Breast epithelium (tissue), 4 donors: ENCODE measurements around the gene CNBD2. TPM values are rescaled to one million over a fixed set of nuclear protein-coding genes. Genes with fewer than 3 reads are reported as not detected.
"Not testable (repeated sequence)": the region's sequence is repeated elsewhere in the genome, so short reads cannot be mapped to it uniquely, and the experiment has no call there.

Source experiments
- DNase-seq, 2 donors: peaks; one replicate each; pipeline ENCODE4 v3.0.0-alpha.2; 2019; ENCODE audit warnings: low spot score in 2 of 2
- H3K27ac ChIP-seq, 2 donors: fragments of 200-600 bp; sonication (generic) in 1 of 2; one replicate each; pipeline ENCODE4 v1.5.1; 2016 to 2019; ENCODE audit warnings: mild to moderate bottlenecking in 1 of 2
- H3K27me3 ChIP-seq, 2 donors: fragments of 200-600 bp; sonication (generic) in 1 of 2; one replicate each; pipeline versions ENCODE4 v1.5.1 to v1.6.0; 2017 to 2019; ENCODE audit warnings: control low read depth in 1 of 2, mild to moderate bottlenecking in 1 of 2
- H3K36me3 ChIP-seq: fragments of 200-600 bp; one replicate; pipeline ENCODE4 v1.5.1; 2019
- H3K4me1 ChIP-seq, 2 donors: fragments of 200-600 bp; sonication (generic); one replicate each; pipeline ENCODE4 v1.5.1; 2016 to 2019; ENCODE audit warnings: control low read depth in 1 of 2
- H3K4me3 ChIP-seq, 3 donors: fragments of 200-600 bp; sonication (generic); 1 replicate in 2 of 3; 2 replicates in 1 of 3; pipeline ENCODE4 v1.5.1; 2016 to 2019; ENCODE audit warnings: mild to moderate bottlenecking in 3 of 3, moderate library complexity in 2 of 3
- H3K9me3 ChIP-seq, 2 donors: fragments of 200-600 bp; sonication (generic) in 1 of 2; one replicate each; pipeline ENCODE4 v1.5.1; 2016 to 2019; ENCODE audit warnings: control low read depth in 1 of 2
- POLR2A ChIP-seq: fragments of 450-650 bp; IDR thresholded peaks from one replicate; pipeline ENCODE4 v1.6.1; 2016; ENCODE audit warnings: antibody characterized with exemption, mild to moderate bottlenecking, moderate library complexity
- POLR2AphosphoS5 ChIP-seq, 3 donors: sonication (generic); formaldehyde crosslinking; IDR thresholded peaks; one replicate each; pipeline ENCODE4 v1.6.1; 2017; ENCODE audit warnings: antibody characterized with exemption in 3 of 3
- intact Hi-C: fragments of 100-400 bp; cut with DNase I; formaldehyde crosslinking; loops from one replicate; pipeline ENCODE4 v1.15.1; 2023; ENCODE audit warnings: low total_unique reads
- total RNA-seq, 3 donors: library from RNA; depleted of rRNA; stranded (reverse); fragments of >200 nt; gene quantifications; one replicate each; pipeline ENCODE4 v1.1.0, GENCODE V29; 2016
- TF ChIP-seq, protein P1 (sequence below), 3 donors: fragments of 450-650 bp; IDR thresholded peaks; one replicate each; pipeline ENCODE4 v1.5.1; 2016 to 2017; ENCODE audit warnings: antibody characterized with exemption in 3 of 3, mild to moderate bottlenecking in 3 of 3, moderate library complexity in 3 of 3

CNBD2 gene
- total RNA-seq, 3 donors from 2014 or later = 2.2 to 6.7 (median 2.3) TPM

DNA sequence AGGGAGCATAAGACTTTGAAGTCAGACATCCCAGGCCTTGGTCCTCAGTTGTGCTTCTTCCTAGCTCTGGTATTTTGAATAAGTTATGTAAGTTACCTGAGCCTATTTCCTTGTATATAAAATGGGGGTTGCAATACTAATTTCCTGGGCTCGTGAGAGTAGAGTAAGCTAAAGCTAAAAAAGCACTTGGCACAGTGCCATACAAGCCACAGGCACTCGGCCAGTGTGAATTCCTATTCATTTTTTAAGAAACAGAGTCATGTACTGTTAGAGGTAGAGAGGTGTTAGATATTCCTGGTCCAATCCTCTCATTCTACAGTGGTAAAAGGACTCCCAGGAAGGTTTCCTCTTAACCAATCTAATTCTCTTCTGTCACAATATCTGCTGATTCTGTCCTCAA, 106.6 kb downstream of the CNBD2 start:
- TF ChIP-seq, protein P1, sequence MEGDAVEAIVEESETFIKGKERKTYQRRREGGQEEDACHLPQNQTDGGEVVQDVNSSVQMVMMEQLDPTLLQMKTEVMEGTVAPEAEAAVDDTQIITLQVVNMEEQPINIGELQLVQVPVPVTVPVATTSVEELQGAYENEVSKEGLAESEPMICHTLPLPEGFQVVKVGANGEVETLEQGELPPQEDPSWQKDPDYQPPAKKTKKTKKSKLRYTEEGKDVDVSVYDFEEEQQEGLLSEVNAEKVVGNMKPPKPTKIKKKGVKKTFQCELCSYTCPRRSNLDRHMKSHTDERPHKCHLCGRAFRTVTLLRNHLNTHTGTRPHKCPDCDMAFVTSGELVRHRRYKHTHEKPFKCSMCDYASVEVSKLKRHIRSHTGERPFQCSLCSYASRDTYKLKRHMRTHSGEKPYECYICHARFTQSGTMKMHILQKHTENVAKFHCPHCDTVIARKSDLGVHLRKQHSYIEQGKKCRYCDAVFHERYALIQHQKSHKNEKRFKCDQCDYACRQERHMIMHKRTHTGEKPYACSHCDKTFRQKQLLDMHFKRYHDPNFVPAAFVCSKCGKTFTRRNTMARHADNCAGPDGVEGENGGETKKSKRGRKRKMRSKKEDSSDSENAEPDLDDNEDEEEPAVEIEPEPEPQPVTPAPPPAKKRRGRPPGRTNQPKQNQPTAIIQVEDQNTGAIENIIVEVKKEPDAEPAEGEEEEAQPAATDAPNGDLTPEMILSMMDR (IDR thresholded peaks at IDR 0.05) = no peak
- TF ChIP-seq POLR2A (no peak), POLR2AphosphoS5 (IDR thresholded peaks at IDR 0.05) (no peak)
- Histone ChIP-seq H3K9me3 (no peaks in the 10 kb centered on the region), H3K36me3 (no peaks in the 10 kb centered on the region), H3K4me3 (no peak overlapping the region), H3K4me1 (no peaks in the 10 kb centered on the region), H3K27me3 (no peaks in the 10 kb centered on the region), H3K27ac (peak overlapping the region; percentile 12 to 54)
- DNase-seq = no peak
- intact Hi-C loops = no loop called here

DNA sequence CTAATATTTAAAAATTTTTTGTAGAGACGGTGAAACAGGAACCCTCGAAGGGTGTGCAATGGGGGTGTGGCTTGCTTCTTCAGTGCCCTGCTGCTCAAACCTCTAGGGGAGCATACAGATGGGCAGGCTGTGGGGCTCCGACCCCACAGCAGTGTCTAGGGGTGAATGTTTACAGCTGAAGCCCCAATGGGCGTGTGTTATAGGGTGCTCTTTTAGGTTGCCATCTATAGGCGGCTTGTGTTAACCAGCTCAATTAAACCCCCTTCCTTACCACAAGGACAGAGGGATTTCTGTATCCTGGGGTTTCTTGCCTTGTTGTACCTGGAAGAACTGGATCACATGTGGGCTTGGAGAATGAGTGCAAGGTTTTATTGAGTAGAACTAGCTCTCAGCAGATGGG, 109.4 kb downstream of the CNBD2 start:
- H3K4me3 ChIP-seq, H3K27ac ChIP-seq, H3K4me1 ChIP-seq, intact Hi-C loops, H3K9me3 ChIP-seq, H3K36me3 ChIP-seq, DNase-seq, H3K27me3 ChIP-seq: not testable (repeated sequence)

DNA sequence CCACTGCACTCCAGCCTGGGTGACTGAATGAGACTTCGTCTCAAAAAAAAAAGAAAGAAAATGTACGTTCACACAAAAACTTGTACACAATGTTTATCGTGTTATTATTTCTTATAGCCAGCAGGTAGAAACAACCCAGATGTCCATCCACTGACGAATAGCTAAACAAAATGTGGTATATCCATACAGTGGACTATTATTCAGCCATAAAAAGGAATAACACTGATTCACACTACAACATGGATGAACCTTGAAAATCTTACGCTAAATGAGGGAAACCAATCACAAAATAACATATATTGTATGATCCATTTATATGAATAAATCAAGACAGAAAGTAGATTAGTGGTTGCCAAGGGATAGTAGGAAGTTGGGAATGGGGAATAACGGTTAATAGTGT, 111.1 kb downstream of the CNBD2 start:
- no peaks in the 10 kb centered on the region for H3K36me3 ChIP-seq
- intact Hi-C loops = no loop called here
- H3K27ac ChIP-seq = no peak overlapping the region
- no peaks in the 10 kb centered on the region for H3K27me3 ChIP-seq
- no peaks in the 10 kb centered on the region for H3K4me1 ChIP-seq
- no peak for DNase-seq
- no peak overlapping the region for H3K4me3 ChIP-seq
- TF ChIP-seq, protein P1 (IDR thresholded peaks at IDR 0.05) = no peak
- TF ChIP-seq POLR2AphosphoS5 (IDR thresholded peaks at IDR 0.05) = no peak
- no peak for TF ChIP-seq POLR2A
- H3K9me3 ChIP-seq = no peaks in the 10 kb centered on the region

DNA sequence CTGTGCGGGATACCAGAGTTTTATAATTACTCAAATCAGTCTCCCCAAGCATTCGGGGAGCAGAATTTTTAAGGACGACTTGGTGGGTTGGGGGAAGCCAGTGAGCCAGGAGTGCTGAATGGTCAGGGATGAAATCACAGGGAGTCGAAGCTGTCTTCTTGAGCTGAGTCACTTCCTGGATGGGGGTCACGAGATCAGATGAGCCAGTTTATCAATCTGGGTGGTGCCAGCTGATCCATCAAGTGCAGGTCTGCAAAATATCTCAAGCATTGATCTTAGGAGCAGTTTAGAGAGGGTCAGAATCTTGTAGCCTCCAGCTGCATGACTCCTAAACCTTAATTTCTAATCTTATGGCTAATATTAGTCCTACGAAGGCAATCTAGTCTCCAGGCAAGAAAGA, 111.6 kb downstream of the CNBD2 start:
- H3K9me3 ChIP-seq, H3K4me3 ChIP-seq, intact Hi-C loops, H3K36me3 ChIP-seq, H3K27me3 ChIP-seq, DNase-seq, H3K27ac ChIP-seq, H3K4me1 ChIP-seq: not testable (repeated sequence)

Other genes starting within 250 kb of the CNBD2 start
- gene RBM39, start 226.3 kb upstream of the CNBD2 start, total RNA-seq = 100 to 1,000 TPM; 305 to 660 (median 527) TPM
- gene PHF20, start 196.6 kb upstream of the CNBD2 start, total RNA-seq = 10 to 100 TPM; 48.5 to 60.0 (median 59.7) TPM
- 100 to 1,000 TPM in 1 of 3 donors, 10 to 100 TPM in 2; 87.5 to 103 (median 89.6) TPM for gene SCAND1, start 14.1 kb upstream of the CNBD2 start, total RNA-seq
- gene EPB41L1, start 186.2 kb downstream of the CNBD2 start, total RNA-seq = 10 to 100 TPM; 37.0 to 66.4 (median 43.7) TPM